RWPE1 (cell line): ENCODE results near the gene ACCS.

Experiments used
- CTCF ChIA-PET: fragments of 350-600 bp; sonication (Branson Sonifier 250); formaldehyde crosslinking; extraction: SDS; loops from one replicate; lab custom pipeline; 2021; lab: Yijun Ruan, JAX
- POLR2A ChIA-PET: fragments of 400-600 bp; formaldehyde crosslinking; extraction: SDS; loops from one replicate; lab custom pipeline; 2020; ENCODE audit warnings: antibody characterized with exemption; ENCODE audit not compliant: low non-redundant PET; lab: Yijun Ruan, JAX
- DNase-seq: peaks from one replicate; pipeline ENCODE4 v3.0.0; 2012; ENCODE audit warnings: low spot score
- H3K27ac ChIP-seq: fragments of 450-650 bp; 2 replicates; pipeline ENCODE4 v1.5.1; 2017
- CTCF ChIP-seq: fragments of 450-650 bp; conservative IDR thresholded peaks from 2 replicates; pipeline ENCODE4 v1.5.1; 2017; ENCODE audit warnings: low read depth, mild to moderate bottlenecking

The ACCS gene

GRCh38 chr11:44068180-44068579 lies 2.1 kb downstream of the ACCS start:
- DNase-seq = no peak
- no peak for TF ChIP-seq CTCF
- H3K27ac ChIP-seq = no peak overlapping the region
- POLR2A ChIA-PET = no interaction called here
- CTCF ChIA-PET = interaction anchor here (0.6 to 2.2 kb wide), 4 partner anchors 8 to 178 kb away, joined by 3 to 8 read pairs (median 4); partner anchors contain the start of gene EXT2

DNA sequence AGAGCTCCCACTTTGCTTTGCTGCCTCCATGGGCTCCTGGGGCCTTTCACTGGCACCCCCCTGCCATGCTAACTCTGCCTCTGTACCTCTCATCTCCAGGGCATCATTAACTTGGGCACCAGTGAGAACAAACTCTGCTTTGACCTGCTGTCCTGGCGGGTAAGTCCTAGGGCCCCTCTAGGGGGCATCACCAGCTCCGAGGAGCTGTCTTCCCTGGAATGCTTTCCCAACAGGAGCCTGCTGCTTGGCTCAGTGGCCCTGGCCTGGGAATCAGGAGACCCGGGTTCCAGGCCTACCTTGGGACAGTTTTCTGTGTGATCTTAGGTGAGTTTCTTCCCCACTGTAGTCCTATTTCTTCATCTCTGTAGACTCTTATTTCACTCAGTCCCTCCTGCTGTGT lies 5.1 kb downstream of the ACCS start:
- H3K27ac ChIP-seq = no peak overlapping the region
- no peak for DNase-seq
- ChIA-PET CTCF (interaction anchor here (1.1 kb wide), 1 partner anchor 23 kb away, joined by 3 read pairs; no protein-coding TSS in a partner anchor), POLR2A (no interaction called here)
- no peak for TF ChIP-seq CTCF

DNA sequence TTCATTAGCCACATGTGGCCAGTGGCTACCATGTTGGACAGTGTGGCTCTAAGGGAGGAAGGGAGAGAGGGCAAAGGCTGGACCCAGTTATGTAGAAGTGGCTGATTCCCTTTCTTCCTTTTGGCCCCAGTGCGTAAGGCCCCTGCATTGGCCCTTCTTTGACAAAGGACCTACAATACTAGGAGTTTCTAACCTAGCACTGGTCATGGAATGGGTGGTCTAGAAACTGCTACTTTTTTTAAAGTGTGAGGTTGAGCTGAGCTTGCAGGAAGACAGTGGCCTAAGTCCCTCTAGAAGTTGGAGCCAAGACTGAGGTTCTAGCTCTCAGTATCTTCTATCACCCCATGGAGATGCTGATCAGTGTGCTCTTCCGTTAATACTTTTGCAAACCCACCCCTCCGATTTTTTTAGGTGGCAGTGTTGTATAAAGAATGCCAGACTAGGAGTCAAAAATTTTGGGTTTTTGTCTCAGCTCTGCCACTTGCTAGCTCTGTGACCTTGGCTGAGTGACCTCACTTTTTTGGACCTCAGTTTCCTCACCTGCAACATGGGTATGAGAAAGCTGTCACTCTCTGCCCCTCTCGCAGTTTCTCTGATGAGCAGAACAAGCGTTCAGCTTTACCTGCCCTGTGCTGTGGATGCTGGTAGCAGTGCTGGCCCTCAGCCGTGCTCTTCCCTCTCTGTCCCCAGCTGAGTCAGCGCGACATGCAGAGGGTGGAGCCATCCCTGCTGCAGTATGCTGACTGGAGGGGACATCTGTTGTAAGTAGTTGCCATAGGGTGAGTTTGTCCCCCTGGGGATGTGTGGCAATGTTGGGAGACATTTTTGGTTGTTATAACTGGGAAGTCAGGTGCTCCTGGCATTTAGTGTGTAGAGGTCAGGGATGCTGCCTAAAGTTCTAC lies 6.9 kb downstream of the ACCS start:
- POLR2A ChIA-PET = no interaction called here
- TF ChIP-seq CTCF = no peak
- CTCF ChIA-PET = interaction anchor here (0.6 kb wide), 2 partner anchors 103 to 1756 kb away, joined by 3 read pairs; no protein-coding TSS in a partner anchor
- H3K27ac ChIP-seq = no peak overlapping the region
- DNase-seq = no peak

DNA sequence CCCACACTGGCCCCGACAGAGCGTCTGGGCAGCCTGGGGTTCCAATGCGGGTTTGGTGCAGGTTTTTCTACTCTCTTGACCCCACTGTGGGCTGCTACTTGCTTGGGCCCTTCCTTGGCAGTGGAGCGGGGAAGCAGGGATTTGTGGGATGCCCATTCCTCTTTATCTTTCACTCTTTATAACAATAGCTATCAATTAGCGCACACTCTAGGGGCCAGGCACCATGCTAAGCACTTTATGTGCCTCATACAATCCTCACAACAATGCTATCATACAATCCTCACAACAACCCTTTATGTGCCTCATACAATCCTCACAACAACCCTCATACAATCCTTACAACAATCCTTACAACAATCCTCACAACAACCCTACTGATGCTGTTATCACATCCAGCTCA lies 12.7 kb downstream of the ACCS start:
- no peak for DNase-seq
- H3K27ac ChIP-seq = no peak overlapping the region
- TF ChIP-seq CTCF = no peak
- POLR2A ChIA-PET = no interaction called here
- CTCF ChIA-PET = no interaction called here

DNA sequence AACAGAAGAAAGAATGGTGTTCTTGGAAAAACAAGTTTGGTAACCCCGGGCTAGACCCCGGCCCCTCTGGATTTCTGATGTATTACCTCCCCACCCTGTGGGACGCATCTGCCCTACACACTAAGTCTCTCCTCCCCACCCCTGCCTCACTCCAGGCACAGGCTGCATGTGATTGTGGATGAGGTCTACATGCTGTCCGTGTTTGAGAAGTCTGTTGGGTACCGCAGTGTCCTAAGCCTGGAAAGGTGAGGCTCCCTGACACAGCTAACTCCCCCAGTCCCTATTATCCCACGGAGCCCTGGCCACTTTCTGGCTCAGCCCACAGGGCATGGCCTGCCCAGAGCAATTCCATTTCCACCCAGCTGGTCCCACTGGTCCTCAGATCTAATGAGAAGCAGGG lies 13.3 kb downstream of the ACCS start:
- POLR2A ChIA-PET = no interaction called here
- TF ChIP-seq CTCF = no peak

GRCh38 chr11:44080951-44081350 lies 14.9 kb downstream of the ACCS start:
- DNase-seq = no peak
- CTCF ChIA-PET = no interaction called here
- no peak for TF ChIP-seq CTCF
- POLR2A ChIA-PET = no interaction called here
- H3K27ac ChIP-seq = no peak overlapping the region

More for the DNA sequence above, 13.3 kb downstream of the ACCS start:
- CTCF ChIA-PET = no interaction called here
- no peak for DNase-seq
- H3K27ac ChIP-seq = no peak overlapping the region
